ENCODE data around the gene PLA2G12B.

Gene PLA2G12B

GRCh38 chr10:72888151-72888638 is 66.4 kb downstream of the PLA2G12B start:
- no peak for TF ChIP-seq YY1 (IDR thresholded peaks at IDR 0.05; ENCODE audit: low read depth)
- no peak for TF ChIP-seq REST (IDR thresholded peaks at IDR 0.05; ENCODE audit: low read depth)
- no peak for TF ChIP-seq TCF12 (IDR thresholded peaks at IDR 0.05; ENCODE audit: low read depth)
- no peak for TF ChIP-seq FOXM1 (IDR thresholded peaks at IDR 0.05; ENCODE audit: borderline replicate concordance, low read depth)
- TF ChIP-seq TAF1 (IDR thresholded peaks at IDR 0.05; ENCODE audit: low read depth), result no peak
- no peak for TF ChIP-seq EP300 (IDR thresholded peaks at IDR 0.05; ENCODE audit: borderline replicate concordance)
- no peak for TF ChIP-seq TEAD4 (IDR thresholded peaks at IDR 0.05)
- TF ChIP-seq USF1 (IDR thresholded peaks at IDR 0.05), result no peak
- no peak for TF ChIP-seq CEBPB (IDR thresholded peaks at IDR 0.05)
- no peak for TF ChIP-seq NFIC (IDR thresholded peaks at IDR 0.05)
- no peak for TF ChIP-seq ZBTB7A (IDR thresholded peaks at IDR 0.05; ENCODE audit: low read depth)
- TF ChIP-seq CREB1 (IDR thresholded peaks at IDR 0.05; ENCODE audit: low read depth), result no peak
- no peak for TF ChIP-seq MAX (IDR thresholded peaks at IDR 0.05)
- no peak for TF ChIP-seq RAD21 (IDR thresholded peaks at IDR 0.05; ENCODE audit: low read depth)
- no peak for TF ChIP-seq EGR1 (IDR thresholded peaks at IDR 0.05)

GRCh38 chr10:72887043-72887442 is 67.6 kb downstream of the PLA2G12B start:
- no peak for TF ChIP-seq TAF1 (IDR thresholded peaks at IDR 0.05; ENCODE audit: low read depth)
- no peak for TF ChIP-seq YY1 (IDR thresholded peaks at IDR 0.05; ENCODE audit: low read depth)
- no peak for TF ChIP-seq CREB1 (IDR thresholded peaks at IDR 0.05; ENCODE audit: low read depth)
- no peak for TF ChIP-seq CEBPB (IDR thresholded peaks at IDR 0.05)
- no peak for TF ChIP-seq EP300 (IDR thresholded peaks at IDR 0.05; ENCODE audit: borderline replicate concordance)

GRCh38 chr10:72886621-72887020 is 68.0 kb downstream of the PLA2G12B start:
- TF ChIP-seq YY1 (IDR thresholded peaks at IDR 0.05; ENCODE audit: low read depth), result no peak

- TF ChIP-seq ZBTB7A (IDR thresholded peaks at IDR 0.05; ENCODE audit: low read depth) (no peak), YY1 (IDR thresholded peaks at IDR 0.05; ENCODE audit: low read depth) (no peak), RAD21 (IDR thresholded peaks at IDR 0.05; ENCODE audit: low read depth) (no peak)
Measured at GRCh38 chr10:72885953-72886352, 68.7 kb downstream of the PLA2G12B start.
